Astrocyte (in vitro differentiated cells and primary cell): Measurements from ENCODE around the gene CEACAM6. TPM values are rescaled to one million over a fixed set of nuclear protein-coding genes. Genes with fewer than 3 reads are reported as not detected.

Source experiments
- DNase-seq: peaks from one replicate; pipeline ENCODE4 v3.0.0-alpha.2; 2010; ENCODE audit warnings: low read depth
- FAIRE-seq: peaks from 2 replicates; lab custom pipeline; 2011; peaks lifted over from hg19 to GRCh38; lab: Jason Lieb, UNC
- H2AFZ ChIP-seq: 2 replicates; pipeline ENCODE4 v1.6.0; 2012; ENCODE audit warnings: low read depth, low read length, inconsistent platforms
- H3K27ac ChIP-seq: 2 replicates; pipeline ENCODE4 v1.5.1; 2011; ENCODE audit warnings: low read depth, low read length, inconsistent platforms
- H3K27me3 ChIP-seq: 2 replicates; pipeline ENCODE4 v1.6.0; 2011; ENCODE audit warnings: low read length, inconsistent platforms; ENCODE audit not compliant: insufficient read depth
- H3K36me3 ChIP-seq: 2 replicates; pipeline ENCODE4 v1.5.1; 2011; ENCODE audit warnings: low read length, inconsistent platforms; ENCODE audit not compliant: insufficient read depth
- H3K4me1 ChIP-seq: 2 replicates; pipeline ENCODE4 v1.5.1; 2011; ENCODE audit warnings: low read length, inconsistent platforms; ENCODE audit not compliant: insufficient read depth
- H3K4me2 ChIP-seq: 2 replicates; pipeline ENCODE4 v1.6.0; 2012; ENCODE audit warnings: low read length, inconsistent platforms
- H3K4me3 ChIP-seq: 2 replicates; pipeline ENCODE4 v1.5.1; 2011; ENCODE audit warnings: low read depth, mild to moderate bottlenecking, low read length, inconsistent platforms; ENCODE audit not compliant: insufficient read depth
- H3K79me2 ChIP-seq: 2 replicates; pipeline ENCODE4 v1.6.0; 2012; ENCODE audit warnings: mild to moderate bottlenecking, low read length, inconsistent platforms; ENCODE audit not compliant: insufficient read depth
- H3K9ac ChIP-seq: 2 replicates; pipeline ENCODE4 v1.6.0; 2012; ENCODE audit warnings: mild to moderate bottlenecking, low read length, inconsistent platforms
- H3K9me3 ChIP-seq: 2 replicates; pipeline ENCODE4 v1.5.1; 2012; ENCODE audit warnings: low read depth, mild to moderate bottlenecking, low read length, inconsistent platforms; ENCODE audit not compliant: insufficient read depth
- H4K20me1 ChIP-seq: 2 replicates; pipeline ENCODE4 v1.6.0; 2012; ENCODE audit warnings: low read length, inconsistent platforms; ENCODE audit not compliant: insufficient read depth
- H3K27ac Mint-ChIP-seq: one replicate; pipeline ENCODE4 v1.8.0; 2021; ENCODE audit warnings: mild to moderate bottlenecking, mixed read lengths; ENCODE audit not compliant: unreplicated experiment
- H3K27me3 Mint-ChIP-seq: one replicate; pipeline ENCODE4 v1.8.0; 2021; ENCODE audit warnings: low read depth, mixed read lengths; ENCODE audit not compliant: unreplicated experiment
- H3K36me3 Mint-ChIP-seq: one replicate; pipeline ENCODE4 v1.8.0; 2021; ENCODE audit warnings: low read depth, mixed read lengths; ENCODE audit not compliant: unreplicated experiment
- H3K4me1 Mint-ChIP-seq: one replicate; pipeline ENCODE4 v1.8.0; 2021; ENCODE audit warnings: low read depth, mixed read lengths; ENCODE audit not compliant: unreplicated experiment
- H3K4me3 Mint-ChIP-seq: one replicate; pipeline ENCODE4 v1.8.0; 2021; ENCODE audit warnings: mild to moderate bottlenecking, moderate library complexity, mixed read lengths; ENCODE audit not compliant: unreplicated experiment
- H3K9me3 Mint-ChIP-seq: one replicate; pipeline ENCODE4 v1.8.0; 2021; ENCODE audit warnings: mild to moderate bottlenecking, mixed read lengths; ENCODE audit not compliant: unreplicated experiment
- EZH2 ChIP-seq: IDR thresholded peaks from 2 replicates; pipeline ENCODE4 v1.6.1; 2012; ENCODE audit warnings: mild to moderate bottlenecking, low read length, inconsistent platforms; ENCODE audit not compliant: insufficient read depth
- total RNA-seq: library from RNA; stranded (reverse); gene quantifications from 2 replicates; pipeline ENCODE4 v1.2.1, GENCODE V29; 2021
- TF ChIP-seq, protein P1 (sequence below): IDR thresholded peaks from 2 replicates; pipeline ENCODE4 v1.5.1; 2011; ENCODE audit warnings: low read depth, mild to moderate bottlenecking, inconsistent platforms, low read length, moderate library complexity; ENCODE audit not compliant: insufficient read depth

The CEACAM6 gene
- total RNA-seq, 1 donor from 2014 or later = not detected

DNA sequence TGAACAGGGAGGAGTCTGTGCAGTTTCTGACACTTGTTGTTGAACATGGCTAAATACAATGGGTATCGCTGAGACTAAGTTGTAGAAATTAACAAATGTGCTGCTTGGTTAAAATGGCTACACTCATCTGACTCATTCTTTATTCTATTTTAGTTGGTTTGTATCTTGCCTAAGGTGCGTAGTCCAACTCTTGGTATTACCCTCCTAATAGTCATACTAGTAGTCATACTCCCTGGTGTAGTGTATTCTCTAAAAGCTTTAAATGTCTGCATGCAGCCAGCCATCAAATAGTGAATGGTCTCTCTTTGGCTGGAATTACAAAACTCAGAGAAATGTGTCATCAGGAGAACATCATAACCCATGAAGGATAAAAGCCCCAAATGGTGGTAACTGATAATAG lies 16.1 kb downstream of the CEACAM6 start:
- H3K36me3 Mint-ChIP-seq = no peaks in the 10 kb centered on the region
- no peak overlapping the region for H3K4me2 ChIP-seq
- no peak overlapping the region for H3K9ac ChIP-seq
- H3K4me3 Mint-ChIP-seq = no peak overlapping the region
- H3K4me1 Mint-ChIP-seq = no peaks in the 10 kb centered on the region
- no peaks in the 10 kb centered on the region for H3K27me3 ChIP-seq
- no peaks in the 10 kb centered on the region for H3K79me2 ChIP-seq
- no peaks in the 10 kb centered on the region for H3K36me3 ChIP-seq
- peaks cover 2% of the 10 kb centered on the region for H3K9me3 Mint-ChIP-seq
- H2AFZ ChIP-seq = no peak overlapping the region
- TF ChIP-seq EZH2 = no peak
- TF ChIP-seq, protein P1, sequence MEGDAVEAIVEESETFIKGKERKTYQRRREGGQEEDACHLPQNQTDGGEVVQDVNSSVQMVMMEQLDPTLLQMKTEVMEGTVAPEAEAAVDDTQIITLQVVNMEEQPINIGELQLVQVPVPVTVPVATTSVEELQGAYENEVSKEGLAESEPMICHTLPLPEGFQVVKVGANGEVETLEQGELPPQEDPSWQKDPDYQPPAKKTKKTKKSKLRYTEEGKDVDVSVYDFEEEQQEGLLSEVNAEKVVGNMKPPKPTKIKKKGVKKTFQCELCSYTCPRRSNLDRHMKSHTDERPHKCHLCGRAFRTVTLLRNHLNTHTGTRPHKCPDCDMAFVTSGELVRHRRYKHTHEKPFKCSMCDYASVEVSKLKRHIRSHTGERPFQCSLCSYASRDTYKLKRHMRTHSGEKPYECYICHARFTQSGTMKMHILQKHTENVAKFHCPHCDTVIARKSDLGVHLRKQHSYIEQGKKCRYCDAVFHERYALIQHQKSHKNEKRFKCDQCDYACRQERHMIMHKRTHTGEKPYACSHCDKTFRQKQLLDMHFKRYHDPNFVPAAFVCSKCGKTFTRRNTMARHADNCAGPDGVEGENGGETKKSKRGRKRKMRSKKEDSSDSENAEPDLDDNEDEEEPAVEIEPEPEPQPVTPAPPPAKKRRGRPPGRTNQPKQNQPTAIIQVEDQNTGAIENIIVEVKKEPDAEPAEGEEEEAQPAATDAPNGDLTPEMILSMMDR = no peak
- no peaks in the 10 kb centered on the region for H3K9me3 ChIP-seq
- peaks cover 17% of the 10 kb centered on the region for H3K27me3 Mint-ChIP-seq
- DNase-seq (no peak), FAIRE-seq (no peak)
- no peak overlapping the region for H3K4me3 ChIP-seq
- no peak overlapping the region for H3K27ac ChIP-seq
- H3K4me1 ChIP-seq = no peaks in the 10 kb centered on the region
- H3K27ac Mint-ChIP-seq = no peak overlapping the region
- no peaks in the 10 kb centered on the region for H4K20me1 ChIP-seq

DNA sequence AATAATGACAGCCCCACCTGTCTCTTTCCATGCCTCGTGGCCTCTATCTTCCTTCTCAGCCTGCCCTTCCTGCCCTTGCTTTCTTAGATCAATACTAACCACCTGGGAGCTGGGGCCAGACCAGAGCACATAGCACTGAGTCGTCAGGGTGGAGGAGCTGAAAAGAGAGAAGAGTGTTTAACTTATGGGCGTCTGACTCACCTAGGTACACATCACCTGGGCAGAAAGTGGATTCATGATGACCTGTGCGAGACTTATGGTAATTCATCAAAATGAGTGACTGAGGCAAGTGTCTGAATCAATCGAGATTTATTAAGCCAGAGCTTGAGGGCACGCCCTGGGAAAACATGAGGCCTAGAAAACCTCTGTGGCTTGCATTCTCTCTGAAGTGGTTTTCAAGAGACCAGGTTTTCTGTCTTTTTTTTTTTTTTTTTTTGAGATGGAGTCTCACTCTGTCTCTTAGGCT lies 19.2 kb downstream of the CEACAM6 start:
- no peaks in the 10 kb centered on the region for H3K27me3 ChIP-seq
- no peak overlapping the region for H3K27ac ChIP-seq
- no peak overlapping the region for H3K4me3 Mint-ChIP-seq
- no peaks in the 10 kb centered on the region for H3K4me1 Mint-ChIP-seq
- H3K36me3 Mint-ChIP-seq = no peaks in the 10 kb centered on the region
- H3K27ac Mint-ChIP-seq = no peak overlapping the region
- no peak overlapping the region for H3K9ac ChIP-seq
- DNase-seq (no peak), FAIRE-seq (no peak)
- peaks cover 22% of the 10 kb centered on the region for H3K27me3 Mint-ChIP-seq
- H4K20me1 ChIP-seq = no peaks in the 10 kb centered on the region
- H2AFZ ChIP-seq = no peak overlapping the region
- H3K4me3 ChIP-seq = no peak overlapping the region
- no peaks in the 10 kb centered on the region for H3K36me3 ChIP-seq
- no peaks in the 10 kb centered on the region for H3K9me3 ChIP-seq
- TF ChIP-seq EZH2 = no peak
- TF ChIP-seq, protein P1 = no peak
- no peak overlapping the region for H3K4me2 ChIP-seq
- no peaks in the 10 kb centered on the region for H3K9me3 Mint-ChIP-seq
- no peaks in the 10 kb centered on the region for H3K79me2 ChIP-seq
- no peaks in the 10 kb centered on the region for H3K4me1 ChIP-seq

DNA sequence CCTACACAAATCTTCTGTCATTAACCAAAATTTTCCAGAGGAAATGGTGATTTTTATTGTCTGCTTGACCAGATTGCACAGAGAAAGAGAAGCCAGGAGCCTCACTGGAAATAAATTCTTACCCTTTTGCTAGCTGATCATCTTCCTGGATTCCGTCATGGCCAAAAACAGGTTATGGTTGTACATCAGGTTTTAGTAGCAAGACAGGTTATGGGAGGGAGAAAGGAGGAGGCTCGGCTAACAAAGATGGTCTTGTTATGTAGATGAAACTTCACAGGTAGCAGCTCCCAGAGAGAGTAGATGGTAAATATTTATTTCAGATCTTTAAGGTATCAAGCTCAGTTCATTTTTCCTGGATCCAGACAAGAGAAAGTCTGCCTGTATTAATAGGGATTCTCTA lies 21.4 kb downstream of the CEACAM6 start:
- no peak overlapping the region for H3K9ac ChIP-seq
- no peak overlapping the region for H3K4me3 Mint-ChIP-seq
- peaks cover 25% of the 10 kb centered on the region for H3K27me3 Mint-ChIP-seq
- H4K20me1 ChIP-seq = no peaks in the 10 kb centered on the region
- H3K9me3 Mint-ChIP-seq = no peaks in the 10 kb centered on the region
- H3K79me2 ChIP-seq = no peaks in the 10 kb centered on the region
- DNase-seq = no peak
- H3K36me3 Mint-ChIP-seq = no peaks in the 10 kb centered on the region
- H3K9me3 ChIP-seq = no peaks in the 10 kb centered on the region
- H3K27ac ChIP-seq = no peak overlapping the region
- no peak for FAIRE-seq
- no peak overlapping the region for H3K4me2 ChIP-seq
- no peaks in the 10 kb centered on the region for H3K4me1 Mint-ChIP-seq
- no peak overlapping the region for H2AFZ ChIP-seq
- no peak overlapping the region for H3K27ac Mint-ChIP-seq
- no peaks in the 10 kb centered on the region for H3K4me1 ChIP-seq
- no peak overlapping the region for H3K4me3 ChIP-seq
- no peaks in the 10 kb centered on the region for H3K36me3 ChIP-seq
- TF ChIP-seq, protein P1 = no peak
- no peak for TF ChIP-seq EZH2
- H3K27me3 ChIP-seq = no peaks in the 10 kb centered on the region
